Dedifferentiated amniotic fluid mesenchymal stem cell (primary cell): ENCODE data around the gene SCN4B.
A peak's percentile ranks its signal among the peaks of the same experiment; 100 is the strongest.

Source experiments
- DNase-seq: peaks from one replicate; pipeline ENCODE4 v3.0.0-alpha.2; 2016; ENCODE audit errors: extremely low spot score

SCN4B gene

GRCh38 chr11:118152020-118152551, 537 bp downstream of the SCN4B start:
- DNase-seq = no peak

- DNase-seq = no peak
Observed at GRCh38 chr11:118151431-118151830, 1.2 kb downstream of the SCN4B start.

GRCh38 chr11:118149493-118149892, 3.1 kb downstream of the SCN4B start:
- no peak for DNase-seq

- no peak for DNase-seq
Observed at GRCh38 chr11:118148856-118149255, 3.8 kb downstream of the SCN4B start.

GRCh38 chr11:118148240-118148639, 4.4 kb downstream of the SCN4B start:
- no peak for DNase-seq

- DNase-seq = no peak
Observed at GRCh38 chr11:118147502-118147901, 5.1 kb downstream of the SCN4B start.

GRCh38 chr11:118146554-118146953, 6.1 kb downstream of the SCN4B start:
- no peak for DNase-seq

- DNase-seq = peak; percentile 31
Observed at GRCh38 chr11:118145285-118146227, 7.1 kb downstream of the SCN4B start.

GRCh38 chr11:118144301-118145268, 8.0 kb downstream of the SCN4B start:
- no peak for DNase-seq

GRCh38 chr11:118143661-118144185, 8.9 kb downstream of the SCN4B start:
- DNase-seq = no peak

GRCh38 chr11:118142809-118143208, 9.8 kb downstream of the SCN4B start:
- DNase-seq = no peak

GRCh38 chr11:118142081-118142480, 10.5 kb downstream of the SCN4B start:
- DNase-seq = no peak

- DNase-seq = no peak
Observed at GRCh38 chr11:118139578-118139977, 13.0 kb downstream of the SCN4B start.

- DNase-seq = no peak
Observed at GRCh38 chr11:118138839-118139420, 13.7 kb downstream of the SCN4B start.

GRCh38 chr11:118136801-118137200, 15.8 kb downstream of the SCN4B start:
- no peak for DNase-seq

- no peak for DNase-seq
Observed at GRCh38 chr11:118136341-118136740, 16.3 kb downstream of the SCN4B start.

- no peak for DNase-seq
Observed at GRCh38 chr11:118135796-118136165, 16.8 kb downstream of the SCN4B start.

GRCh38 chr11:118135051-118135795, 17.4 kb downstream of the SCN4B start:
- no peak for DNase-seq

GRCh38 chr11:118133816-118134215, 18.8 kb downstream of the SCN4B start:
- no peak for DNase-seq

- no peak for DNase-seq
Observed at GRCh38 chr11:118132385-118133151, 20.1 kb downstream of the SCN4B start.
